ENCODE data around the gene ZFP64. TPM values are rescaled to one million over a fixed set of nuclear protein-coding genes. Genes with fewer than 3 reads are reported as not detected.

The ZFP64 gene
- total and polyA plus RNA-seq, 2 donors (not counting 3 experiments of a cell fraction or from before 2014, with no cell fraction given): 31.7 to 35.4 TPM

- Histone ChIP-seq H3K4me2 (ENCODE audit: insufficient read depth, low read length) (no peak overlapping the region), H2AFZ (ENCODE audit: low read depth, low read length) (no peak overlapping the region), H3K36me3 (ENCODE audit: control insufficient read depth in 2 of 2, extremely low read depth in 1 of 2, insufficient read depth in 2 of 2, low read length in 2 of 2) (peaks cover 2% of the 10 kb centered on the region in 2 experiments), H3K9me3 (replicated peaks; ENCODE audit: control insufficient read depth, insufficient read depth, low read length) (no peaks in the 10 kb centered on the region), H3K27me3 (ENCODE audit: control insufficient read depth in 2 of 2, insufficient read depth in 2 of 2, low read length in 2 of 2) (no peaks in the 10 kb centered on the region), H4K20me1 (replicated peaks; ENCODE audit: control insufficient read depth, extremely low read depth, insufficient read depth, low read length) (no peaks in the 10 kb centered on the region), H3K4me1 (ENCODE audit: control insufficient read depth, extremely low read depth, insufficient read depth, low read length) (no peaks in the 10 kb centered on the region), H3K4me3 (replicated peaks in 1 of 3; ENCODE audit: insufficient read depth in 1 of 3, low read depth in 1 of 3, low read length in 3 of 3) (no peak overlapping the region), H3K9ac (replicated peaks; ENCODE audit: extremely low read depth, insufficient read depth, low read length) (no peak overlapping the region), H3K79me2 (ENCODE audit: control insufficient read depth, insufficient read depth, low read length) (no peaks in the 10 kb centered on the region), H3K9me1 (replicated peaks; ENCODE audit: control insufficient read depth, extremely low read depth, insufficient read depth, low read length) (no peaks in the 10 kb centered on the region), H3K27ac (ENCODE audit: insufficient read depth, low read depth, low read length) (no peak overlapping the region)
- no peak for TF ChIP-seq CTCF (IDR thresholded peaks at IDR 0.05; ENCODE audit: extremely low read depth in 1 of 2, insufficient read depth in 1 of 2, low read depth in 1 of 2, low read length in 2 of 2)
- no peak for TF ChIP-seq GATA2 (IDR thresholded peaks at IDR 0.05; ENCODE audit: insufficient read depth, insufficient read length, low read depth, low read length)
- no peak for TF ChIP-seq POLR2A (IDR thresholded peaks at IDR 0.05; ENCODE audit: low read depth, low read length)
- no peak for TF ChIP-seq FOS (IDR thresholded peaks at IDR 0.05; ENCODE audit: borderline replicate concordance, insufficient read depth, low read length)
- no peak for TF ChIP-seq JUN (IDR thresholded peaks at IDR 0.05; ENCODE audit: borderline replicate concordance, insufficient read depth, insufficient read length, low read depth)
- no peak for TF ChIP-seq POLR2AphosphoS5 (IDR thresholded peaks at IDR 0.05; ENCODE audit: insufficient read depth, low read depth, low read length)
- no peak for TF ChIP-seq MYC (IDR thresholded peaks at IDR 0.05; ENCODE audit: low read depth, low read length)
- no peak for TF ChIP-seq MAX (IDR thresholded peaks at IDR 0.05; ENCODE audit: insufficient read depth, insufficient read length)
- TF ChIP-seq EZH2 (IDR thresholded peaks at IDR 0.05; ENCODE audit: borderline replicate concordance, low read depth, low read length, severe bottlenecking): no peak
- ChIA-PET CTCF (interaction anchor here (1.1 kb wide), 1 partner anchor 15 kb away, joined by 4 read pairs; no protein-coding TSS in a partner anchor), POLR2A (no interaction called here)
- no peak for DNase-seq (ENCODE audit: low read depth, low spot score)
- intact Hi-C loops (cut with micrococcal nuclease) (no loop called here), dilution Hi-C loops (cut with MboI; ENCODE audit: extremely low pct_ligation_motif_present, low sequenced_read_pairs) (no loop called here)
- no TSS peak for BruUV-seq (replicated peaks)
- no peak for FAIRE-seq
Measured at GRCh38 chr20:52167232-52167840, 24.2 kb downstream of the ZFP64 start.
